Tibial nerve (tissue), 4 donors: ENCODE data around the gene KCNQ1. TPM values are rescaled to one million over a fixed set of nuclear protein-coding genes. Genes with fewer than 3 reads are reported as not detected.

Source experiments
- DNase-seq, 2 donors: peaks; one replicate each; pipeline ENCODE4 v3.0.0-alpha.2; 2019; ENCODE audit warnings: low spot score in 2 of 2
- H3K27ac ChIP-seq, 4 donors: fragments of 200-600 bp; sonication (generic) in 3 of 4; one replicate each; pipeline ENCODE4 v1.5.1; 2017 to 2019; ENCODE audit warnings: mild to moderate bottlenecking in 1 of 4
- H3K27me3 ChIP-seq, 2 donors: fragments of 200-600 bp; sonication (generic) in 1 of 2; one replicate each; pipeline versions ENCODE4 v1.5.1 to v1.6.0; 2017 to 2019
- H3K36me3 ChIP-seq, 3 donors: fragments of 200-600 bp; sonication (generic); one replicate each; pipeline ENCODE4 v1.5.1; 2018 to 2019
- H3K4me1 ChIP-seq, 4 donors: fragments of 200-600 bp; sonication (generic) in 3 of 4; one replicate each; pipeline ENCODE4 v1.5.1; 2017 to 2019
- H3K4me3 ChIP-seq, 4 donors: fragments of 200-600 bp; sonication (generic) in 3 of 4; one replicate each; pipeline ENCODE4 v1.5.1; 2017 to 2019; ENCODE audit warnings: mild to moderate bottlenecking in 1 of 4, moderate library complexity in 1 of 4
- H3K9me3 ChIP-seq, 4 donors: fragments of 200-600 bp; sonication (generic) in 3 of 4; one replicate each; pipeline ENCODE4 v1.5.1; 2017 to 2019
- CTCF ChIP-seq, 5 experiments: fragments of 200-600 bp in 3 of 5; fragments of 450-650 bp in 2 of 5; sonication (generic) in 3 of 5; IDR thresholded peaks; one replicate each; pipeline ENCODE4 v1.5.1; 2016 to 2019; ENCODE audit warnings: antibody characterized with exemption in 5 of 5, mild to moderate bottlenecking in 3 of 5, moderate library complexity in 2 of 5
- EP300 ChIP-seq, 2 donors: sonication (generic); formaldehyde crosslinking; IDR thresholded peaks; one replicate each; pipeline ENCODE4 v1.6.1; 2017; ENCODE audit warnings: antibody characterized with exemption in 2 of 2, mild to moderate bottlenecking in 1 of 2
- POLR2A ChIP-seq, 2 donors: fragments of 450-650 bp; IDR thresholded peaks; one replicate each; pipeline ENCODE4 v1.6.1; 2017; ENCODE audit warnings: antibody characterized with exemption in 2 of 2, mild to moderate bottlenecking in 2 of 2, moderate library complexity in 2 of 2
- WGBS, 2 donors: methylation state at CpG; one replicate each; pipeline ENCODE4 v1.1.5; 2018; 5-methylcytosine and 5-hydroxymethylcytosine counted together
- total RNA-seq, 4 donors: library from RNA; depleted of rRNA; stranded (reverse); fragments of >200 nt; gene quantifications; one replicate each; pipeline ENCODE4 v1.1.0, GENCODE V29; 2016

KCNQ1 gene
- total RNA-seq, 4 donors from 2014 or later: 3.5 to 11.4 (median 7.5) TPM

GRCh38 chr11:2750682-2751522 is 306.1 kb downstream of the KCNQ1 start:
- no peak overlapping the region for H3K4me3 ChIP-seq
- peaks cover 0 to 24% (median 0%) of the 10 kb centered on the region in 4 donors for H3K4me1 ChIP-seq
- H3K27ac ChIP-seq: no peak overlapping the region
- WGBS, 2 donors: 64 to 68% methylated on average over 24 of the region's 24 CpGs
- TF ChIP-seq POLR2A (IDR thresholded peaks at IDR 0.05) (no peak), CTCF (IDR thresholded peaks at IDR 0.05) (no peak)
- H3K9me3 ChIP-seq: peaks cover 0 to under 1% (median 0%) of the 10 kb centered on the region in 4 donors
- no peaks in the 10 kb centered on the region for H3K27me3 ChIP-seq
- DNase-seq: no peak
- no peaks in the 10 kb centered on the region for H3K36me3 ChIP-seq

GRCh38 chr11:2751523-2752203 is 306.9 kb downstream of the KCNQ1 start:
- H3K27ac ChIP-seq: no peak overlapping the region
- peaks cover 0 to 3% (median 1%) of the 10 kb centered on the region in 4 donors for H3K9me3 ChIP-seq
- DNase-seq: no peak
- no peaks in the 10 kb centered on the region for H3K36me3 ChIP-seq
- no peak for TF ChIP-seq EP300 (IDR thresholded peaks at IDR 0.05)
- TF ChIP-seq CTCF (IDR thresholded peaks at IDR 0.05): no peak
- H3K4me3 ChIP-seq: no peak overlapping the region
- 92 to 93% methylated on average over 23 to 24 of the region's 24 CpGs for WGBS, 2 donors
- no peaks in the 10 kb centered on the region for H3K27me3 ChIP-seq
- peaks cover 0 to 24% (median 0%) of the 10 kb centered on the region in 4 donors for H3K4me1 ChIP-seq

- no peak overlapping the region for H3K4me3 ChIP-seq
- H3K9me3 ChIP-seq: peaks cover 0 to 8% (median 1%) of the 10 kb centered on the region in 4 donors
- peaks cover 0 to 18% (median 0%) of the 10 kb centered on the region in 4 donors for H3K4me1 ChIP-seq
- H3K27me3 ChIP-seq: no peaks in the 10 kb centered on the region
- H3K27ac ChIP-seq: no peak overlapping the region
- DNase-seq: no peak
- H3K36me3 ChIP-seq: no peaks in the 10 kb centered on the region
- no peak for TF ChIP-seq EP300 (IDR thresholded peaks at IDR 0.05)
- no peak for TF ChIP-seq POLR2A (IDR thresholded peaks at IDR 0.05)
- TF ChIP-seq CTCF (IDR thresholded peaks at IDR 0.05): no peak
- 94 to 95% methylated on average over 12 of the region's 12 CpGs for WGBS, 2 donors
Observed at GRCh38 chr11:2752204-2752770, 307.5 kb downstream of the KCNQ1 start.

DNA sequence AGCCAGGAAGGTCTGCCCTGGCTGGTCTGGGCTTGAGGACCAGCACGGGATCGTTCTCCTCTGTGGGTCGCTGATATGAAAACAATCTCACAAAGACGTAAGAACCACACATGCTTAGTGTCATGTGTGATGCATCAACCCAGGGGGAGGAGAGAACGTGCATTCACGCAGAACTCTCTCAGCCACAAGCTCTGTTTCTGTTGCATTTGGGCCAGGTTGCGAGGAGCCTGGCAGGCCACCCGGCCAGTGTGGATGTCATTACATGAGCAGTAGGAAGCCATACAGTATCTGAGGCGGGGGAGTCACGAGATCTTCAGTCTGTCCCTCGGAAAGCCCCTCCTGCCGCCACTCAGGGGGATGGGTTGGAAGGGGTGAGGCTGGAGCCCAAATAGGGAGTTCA is 308.1 kb downstream of the KCNQ1 start:
- Histone ChIP-seq H3K4me3 (no peak overlapping the region), H3K27me3 (no peaks in the 10 kb centered on the region), H3K9me3 (peaks cover 0 to 11% (median 1%) of the 10 kb centered on the region in 4 donors), H3K4me1 (peaks cover 0 to 12% (median 0%) of the 10 kb centered on the region in 4 donors), H3K36me3 (no peaks in the 10 kb centered on the region), H3K27ac (no peak overlapping the region)
- TF ChIP-seq POLR2A (IDR thresholded peaks at IDR 0.05) (no peak), EP300 (IDR thresholded peaks at IDR 0.05) (no peak), CTCF (IDR thresholded peaks at IDR 0.05) (no peak)
- DNase-seq: no peak
- WGBS, 2 donors: 78 to 84% methylated on average over 12 of the region's 12 CpGs

DNA sequence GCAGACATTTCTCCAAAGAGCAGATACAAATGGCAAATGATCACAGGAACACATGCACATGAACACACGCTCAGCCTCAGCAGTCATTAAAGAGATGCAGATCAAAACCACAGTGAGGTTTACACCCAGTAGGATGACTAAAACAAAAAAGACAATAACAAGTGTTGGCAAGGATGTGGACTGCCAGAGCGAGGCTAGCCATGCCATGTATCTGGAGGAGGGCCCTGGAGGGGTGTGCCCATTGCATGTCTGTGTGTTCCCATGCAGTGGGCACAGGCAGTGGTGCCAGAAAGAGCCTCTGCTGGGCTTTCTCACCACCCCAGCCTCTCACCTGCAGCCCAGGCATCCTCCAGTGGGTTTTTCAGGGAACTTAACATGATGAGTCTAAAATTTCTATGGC is 309.2 kb downstream of the KCNQ1 start:
- Histone ChIP-seq H3K4me1 (peaks cover 0 to 12% (median 0%) of the 10 kb centered on the region in 4 donors), H3K27me3 (no peaks in the 10 kb centered on the region), H3K4me3 (no peak overlapping the region), H3K9me3 (peaks cover 0 to 11% (median 1%) of the 10 kb centered on the region in 4 donors), H3K27ac (no peak overlapping the region), H3K36me3 (no peaks in the 10 kb centered on the region)
- DNase-seq: no peak
- 91 to 95% methylated on average over 2 of the region's 2 CpGs for WGBS, 2 donors
- TF ChIP-seq POLR2A (IDR thresholded peaks at IDR 0.05): no peak
- no peak for TF ChIP-seq EP300 (IDR thresholded peaks at IDR 0.05)
- TF ChIP-seq CTCF (IDR thresholded peaks at IDR 0.05): no peak
